Measurements from ENCODE around the gene CLDN10.

Gene CLDN10

DNA sequence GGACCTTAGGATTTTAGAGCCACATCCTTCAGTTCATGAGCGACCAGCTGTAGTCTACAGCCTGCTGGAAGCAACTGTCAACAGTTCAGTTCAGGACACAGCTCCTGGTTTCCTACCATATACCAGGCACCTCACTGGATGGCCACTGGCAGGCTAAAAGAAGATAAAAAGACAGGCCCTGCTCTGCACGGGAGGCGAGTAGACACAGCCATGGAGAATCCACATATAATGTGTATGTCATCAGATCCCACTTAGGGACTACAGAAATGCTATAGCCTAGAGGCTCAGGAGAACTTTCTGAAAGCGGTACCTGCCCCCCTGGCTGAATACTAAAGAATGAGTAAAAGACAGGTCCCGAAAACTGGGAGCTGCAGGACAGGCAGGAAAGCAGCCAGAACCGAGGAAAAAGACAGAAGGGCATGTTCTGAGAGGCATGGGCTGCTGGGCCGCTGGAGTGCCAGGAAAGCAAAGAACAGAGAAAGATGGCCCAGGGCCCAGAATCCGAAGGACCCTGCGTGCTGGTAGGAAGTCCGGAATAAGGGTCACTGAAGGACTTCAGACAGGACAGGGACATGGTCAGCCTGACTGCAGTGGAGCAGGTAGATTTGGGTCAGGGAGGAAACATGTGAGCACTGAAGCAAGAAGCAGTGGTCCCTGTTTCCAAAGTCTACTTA is 68.4 kb downstream of the CLDN10 start:
- Histone ChIP-seq H3K4me1 (ENCODE audit: control insufficient read depth, insufficient read depth, low read length) (0 out of 2 replicates have a peak, but pooled peaks cover 5% of the 10 kb centered on the region), H3K4me3 (ENCODE audit: low read depth, low read length) (no peak overlapping the region), H3K36me3 (ENCODE audit: control insufficient read depth, insufficient read depth, low read length) (peaks cover 68% of the 10 kb centered on the region), H3K9me3 (ENCODE audit: control insufficient read depth, insufficient read depth, low read depth, low read length) (no peaks in the 10 kb centered on the region), H3K27ac (ENCODE audit: low read depth, low read length) (no peak overlapping the region), H3K27me3 (ENCODE audit: control insufficient read depth, insufficient read depth, low read length) (no peaks in the 10 kb centered on the region), H3K9ac (ENCODE audit: low read length) (no peak overlapping the region)

DNA sequence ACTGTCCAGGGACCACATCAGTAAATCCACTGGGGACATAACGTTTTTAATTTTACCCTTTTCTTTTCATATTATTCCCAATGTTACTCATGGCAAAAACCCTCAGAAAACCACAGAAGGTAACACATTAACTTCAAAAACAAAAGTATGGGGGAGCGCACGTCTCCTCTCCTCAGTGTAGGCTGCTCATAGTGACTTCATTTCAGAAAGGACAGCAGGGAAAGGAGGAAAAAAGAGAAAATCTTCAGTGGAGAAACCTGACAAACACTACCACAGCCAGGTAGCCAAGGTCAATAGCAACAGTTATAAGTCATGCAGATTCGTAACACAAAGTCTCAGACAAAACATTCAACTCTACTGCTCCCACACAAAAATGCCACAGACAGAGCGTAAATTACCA is 70.6 kb downstream of the CLDN10 start:
- 0 out of 2 replicates have a peak, but pooled peaks cover 5% of the 10 kb centered on the region for H3K4me1 ChIP-seq (ENCODE audit: control insufficient read depth, insufficient read depth, low read length)
- H3K36me3 ChIP-seq (ENCODE audit: control insufficient read depth, insufficient read depth, low read length), result peaks cover 66% of the 10 kb centered on the region
- no peaks in the 10 kb centered on the region for H3K9me3 ChIP-seq (ENCODE audit: control insufficient read depth, insufficient read depth, low read depth, low read length)
- no peak overlapping the region for H3K4me3 ChIP-seq (ENCODE audit: low read depth, low read length)
- no peak overlapping the region for H3K9ac ChIP-seq (ENCODE audit: low read length)
- H3K27ac ChIP-seq (ENCODE audit: low read depth, low read length), result no peak overlapping the region
- H3K27me3 ChIP-seq (ENCODE audit: control insufficient read depth, insufficient read depth, low read length), result no peaks in the 10 kb centered on the region

GRCh38 chr13:95624020-95624419 is 71.5 kb downstream of the CLDN10 start:
- Histone ChIP-seq H3K27ac (ENCODE audit: low read depth, low read length) (no peak overlapping the region), H3K9ac (ENCODE audit: low read length) (no peak overlapping the region)

DNA sequence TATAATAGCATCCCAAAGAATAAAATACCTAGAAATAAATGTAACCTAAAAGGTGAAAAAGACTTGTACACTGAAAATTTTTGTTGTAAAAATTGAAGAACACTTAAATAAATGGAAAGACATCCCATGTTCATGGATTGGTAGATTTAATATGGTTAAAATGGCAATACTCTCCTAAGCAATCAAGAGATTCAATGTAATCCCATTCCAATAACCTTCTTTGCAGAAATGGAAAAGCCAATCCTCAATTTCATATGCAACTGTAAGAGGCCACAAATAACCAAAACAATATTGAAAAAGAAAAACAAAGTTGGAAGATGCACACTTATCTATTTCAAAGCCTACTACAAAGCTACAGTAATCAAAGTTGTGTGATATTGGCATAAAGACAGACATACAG is 74.2 kb downstream of the CLDN10 start:
- H3K4me3 ChIP-seq (ENCODE audit: low read depth, low read length), result no peak overlapping the region
- no peak overlapping the region for H3K9ac ChIP-seq (ENCODE audit: low read length)
- 0 out of 2 replicates have a peak, but pooled peaks cover 5% of the 10 kb centered on the region for H3K4me1 ChIP-seq (ENCODE audit: control insufficient read depth, insufficient read depth, low read length)
- H3K27me3 ChIP-seq (ENCODE audit: control insufficient read depth, insufficient read depth, low read length), result no peaks in the 10 kb centered on the region
- H3K36me3 ChIP-seq (ENCODE audit: control insufficient read depth, insufficient read depth, low read length), result peaks cover 68% of the 10 kb centered on the region
- no peak overlapping the region for H3K27ac ChIP-seq (ENCODE audit: low read depth, low read length)
- H3K9me3 ChIP-seq (ENCODE audit: control insufficient read depth, insufficient read depth, low read depth, low read length), result no peaks in the 10 kb centered on the region

More at GRCh38 chr13:95624020-95624419, 71.5 kb downstream of the CLDN10 start:
- peaks cover 65% of the 10 kb centered on the region for H3K36me3 ChIP-seq (ENCODE audit: control insufficient read depth, insufficient read depth, low read length)
- no peak overlapping the region for H3K4me3 ChIP-seq (ENCODE audit: low read depth, low read length)
- no peaks in the 10 kb centered on the region for H3K9me3 ChIP-seq (ENCODE audit: control insufficient read depth, insufficient read depth, low read depth, low read length)
- 0 out of 2 replicates have a peak, but pooled peaks cover 5% of the 10 kb centered on the region for H3K4me1 ChIP-seq (ENCODE audit: control insufficient read depth, insufficient read depth, low read length)
- H3K27me3 ChIP-seq (ENCODE audit: control insufficient read depth, insufficient read depth, low read length), result no peaks in the 10 kb centered on the region

GRCh38 chr13:95627590-95627989 is 75.1 kb downstream of the CLDN10 start:
- Histone ChIP-seq H3K4me3 (ENCODE audit: low read depth, low read length) (no peak overlapping the region), H3K4me1 (ENCODE audit: control insufficient read depth, insufficient read depth, low read length) (0 out of 2 replicates have a peak, but pooled peaks cover 5% of the 10 kb centered on the region), H3K9ac (ENCODE audit: low read length) (no peak overlapping the region), H3K27me3 (ENCODE audit: control insufficient read depth, insufficient read depth, low read length) (no peaks in the 10 kb centered on the region), H3K9me3 (ENCODE audit: control insufficient read depth, insufficient read depth, low read depth, low read length) (no peaks in the 10 kb centered on the region), H3K36me3 (ENCODE audit: control insufficient read depth, insufficient read depth, low read length) (peaks cover 68% of the 10 kb centered on the region), H3K27ac (ENCODE audit: low read depth, low read length) (no peak overlapping the region)

- H3K27ac ChIP-seq (ENCODE audit: low read depth, low read length), result no peak overlapping the region
- H3K9ac ChIP-seq (ENCODE audit: low read length), result no peak overlapping the region
- no peaks in the 10 kb centered on the region for H3K27me3 ChIP-seq (ENCODE audit: control insufficient read depth, insufficient read depth, low read length)
- H3K9me3 ChIP-seq (ENCODE audit: control insufficient read depth, insufficient read depth, low read depth, low read length), result no peaks in the 10 kb centered on the region
- no peak overlapping the region for H3K4me3 ChIP-seq (ENCODE audit: low read depth, low read length)
- peaks cover 68% of the 10 kb centered on the region for H3K36me3 ChIP-seq (ENCODE audit: control insufficient read depth, insufficient read depth, low read length)
- 0 out of 2 replicates have a peak, but pooled peaks cover 5% of the 10 kb centered on the region for H3K4me1 ChIP-seq (ENCODE audit: control insufficient read depth, insufficient read depth, low read length)
Measured at GRCh38 chr13:95628488-95628887, 76.0 kb downstream of the CLDN10 start.

DNA sequence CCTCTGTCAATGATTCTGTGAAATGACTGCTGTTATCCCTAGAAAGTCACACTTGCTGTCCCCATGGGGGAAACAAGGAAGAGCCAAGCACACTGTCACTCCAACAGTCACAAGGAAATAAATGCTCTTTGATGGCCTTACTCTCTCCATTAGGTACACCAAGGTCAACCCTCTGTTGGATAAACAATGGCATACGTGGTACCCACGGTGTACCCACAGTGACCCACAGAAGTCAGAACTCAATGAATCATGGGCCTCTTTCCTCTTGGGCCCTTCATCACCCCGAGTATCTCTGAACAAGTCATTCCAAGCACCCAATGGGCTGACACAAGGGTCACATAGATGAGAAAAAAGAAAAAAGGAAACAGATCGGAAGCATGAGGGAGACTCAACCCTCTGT is 76.6 kb downstream of the CLDN10 start:
- peaks cover 72% of the 10 kb centered on the region for H3K36me3 ChIP-seq (ENCODE audit: control insufficient read depth, insufficient read depth, low read length)
- no peaks in the 10 kb centered on the region for H3K27me3 ChIP-seq (ENCODE audit: control insufficient read depth, insufficient read depth, low read length)
- H3K9ac ChIP-seq (ENCODE audit: low read length), result no peak overlapping the region
- 0 out of 2 replicates have a peak, but pooled peaks cover 5% of the 10 kb centered on the region for H3K4me1 ChIP-seq (ENCODE audit: control insufficient read depth, insufficient read depth, low read length)
- no peak overlapping the region for H3K4me3 ChIP-seq (ENCODE audit: low read depth, low read length)
- H3K27ac ChIP-seq (ENCODE audit: low read depth, low read length), result no peak overlapping the region
- no peaks in the 10 kb centered on the region for H3K9me3 ChIP-seq (ENCODE audit: control insufficient read depth, insufficient read depth, low read depth, low read length)

All from HUES6 (cell line).